CD4-positive, alpha-beta T cell treated with Interleukin-4 for 4 hours (primary cell): ENCODE data around the gene DYNLL1.
"Not testable (repeated sequence)": the region's sequence is repeated elsewhere in the genome, so short reads cannot be mapped to it uniquely, and the experiment has no call there.

ENCODE experiments used
- DNase-seq: peaks from one replicate; pipeline ENCODE4 v3.0.0-alpha.2; 2020

Gene DYNLL1

DNA sequence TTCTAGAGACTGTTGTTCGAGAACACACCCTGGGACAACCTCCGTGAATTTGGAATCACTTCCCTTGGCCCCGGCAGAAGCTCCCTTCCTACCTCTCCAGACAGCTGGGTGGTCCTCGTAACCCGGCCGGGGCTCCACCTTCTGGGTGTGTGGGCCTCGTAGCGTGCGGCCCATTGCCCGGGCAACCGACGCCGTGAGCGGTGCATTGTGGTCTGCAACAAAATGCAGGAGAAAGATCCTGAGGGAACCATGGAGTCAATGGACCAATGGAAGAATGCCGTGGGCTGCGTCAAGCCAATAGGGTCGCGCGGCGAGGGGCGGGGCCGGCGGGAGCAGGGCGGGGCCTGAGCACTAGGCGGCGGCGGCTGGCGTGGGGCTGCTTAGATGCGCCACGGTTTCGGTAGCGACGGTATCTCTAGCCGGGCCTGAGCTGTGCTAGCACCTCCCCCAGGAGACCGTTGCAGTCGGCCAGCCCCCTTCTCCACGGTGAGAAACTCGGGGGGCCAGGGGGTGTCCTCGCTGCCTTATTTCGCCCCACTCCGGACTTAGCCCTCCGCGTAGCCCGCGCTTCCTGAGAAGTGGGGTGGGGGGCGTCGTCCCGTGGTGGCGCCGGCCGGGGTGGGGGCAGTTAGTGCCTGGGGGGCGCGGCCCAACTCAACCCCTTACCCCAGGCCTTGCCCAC is at the start of gene DYNLL1:
TSS of gene DYNLL1 (plus strand) at position 383 of the 682 bp plus-strand sequence. CDS start 309 bp downstream, outside the sequence.
- peak; percentile 96 for DNase-seq

DNA sequence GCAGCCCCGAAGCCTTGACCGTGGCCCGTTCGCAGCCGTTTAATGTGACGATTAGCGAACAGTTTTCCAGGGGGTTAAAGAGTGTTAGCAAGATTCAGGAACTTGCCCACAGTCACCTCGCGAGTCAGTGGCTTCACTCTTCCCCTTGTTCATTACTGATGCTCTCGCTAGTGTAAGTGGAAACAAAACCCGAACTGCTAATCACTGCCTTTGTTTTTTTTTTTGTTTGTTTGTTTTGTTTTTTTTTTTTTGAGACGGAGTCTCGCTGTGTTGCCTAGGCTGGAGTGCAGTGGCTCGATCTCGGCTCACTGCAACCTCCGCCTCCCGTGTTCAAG is 49.1 kb upstream of the DYNLL1 start:
- DNase-seq = not testable (repeated sequence)

DNA sequence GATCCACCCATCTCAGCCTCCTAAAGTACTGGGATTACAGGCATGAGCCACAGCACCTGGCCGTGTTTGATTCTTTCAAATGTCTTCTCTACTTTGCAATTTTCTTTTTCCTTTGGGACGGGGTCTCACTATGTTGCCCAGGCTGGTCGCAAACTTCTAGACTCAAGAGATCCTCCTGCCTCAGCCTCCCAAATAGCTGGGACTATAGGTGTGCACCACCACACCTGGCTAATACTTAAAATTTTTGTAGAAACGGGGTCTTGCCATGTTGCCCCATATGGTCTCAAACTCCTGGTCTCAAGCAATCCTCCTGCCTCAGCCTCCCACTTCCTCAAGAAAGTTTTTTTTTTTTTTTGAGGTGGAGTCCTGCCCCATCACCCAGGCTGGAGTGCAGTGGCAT is 47.9 kb upstream of the DYNLL1 start:
- no peak for DNase-seq

DNA sequence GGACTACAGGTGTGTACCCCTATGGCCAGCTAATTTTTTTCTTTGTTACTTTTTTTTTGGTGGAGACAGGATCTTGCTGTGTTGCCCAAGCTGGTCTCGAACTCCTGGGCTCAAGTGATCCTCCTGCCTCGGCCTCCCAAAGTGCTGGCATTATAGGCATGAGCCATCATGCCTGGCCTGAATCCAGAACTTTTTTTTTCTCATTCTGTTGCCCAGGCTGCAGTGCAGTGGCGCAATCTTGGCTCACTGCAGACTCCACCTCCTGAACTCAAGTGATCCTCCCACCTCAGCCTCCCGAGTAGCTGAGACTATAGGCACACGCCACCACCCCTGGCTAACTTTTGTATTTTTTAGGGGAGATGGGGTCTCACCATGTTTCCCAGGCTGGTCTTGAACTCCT is 43.4 kb upstream of the DYNLL1 start:
- not testable (repeated sequence) for DNase-seq

DNA sequence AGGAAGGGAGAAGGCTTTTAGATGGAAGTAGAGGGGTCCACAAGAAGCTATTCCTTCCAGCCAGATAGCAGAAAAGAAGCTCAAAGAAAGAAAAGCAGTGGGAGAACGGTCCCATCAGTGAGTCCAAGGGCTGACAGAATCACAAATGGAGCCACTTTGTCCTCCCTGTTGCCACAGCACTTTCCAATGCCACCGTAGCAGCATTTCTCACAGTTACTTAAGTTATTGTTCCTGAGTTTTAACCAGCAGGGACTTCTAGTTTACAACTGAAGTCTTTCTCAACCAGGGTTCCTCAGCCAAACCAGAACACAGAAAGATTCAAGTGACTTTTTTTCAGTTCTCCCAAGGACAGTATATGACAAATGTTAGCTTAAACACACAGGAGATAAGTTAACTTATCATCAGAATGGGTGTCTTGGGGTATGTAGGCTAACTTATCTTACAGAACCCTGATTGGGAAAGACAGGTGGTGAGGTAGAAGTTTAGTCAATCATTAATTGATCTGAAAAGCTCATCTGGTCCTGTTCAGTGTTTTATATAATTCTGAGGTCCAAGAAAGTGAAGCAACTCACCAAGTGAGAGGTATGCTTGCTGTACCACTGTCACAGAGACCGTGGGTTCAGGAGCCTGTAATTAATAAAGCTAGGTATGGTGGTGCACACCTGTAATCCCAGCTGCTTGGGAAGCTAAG is 42.7 kb upstream of the DYNLL1 start:
- DNase-seq = no peak

DNA sequence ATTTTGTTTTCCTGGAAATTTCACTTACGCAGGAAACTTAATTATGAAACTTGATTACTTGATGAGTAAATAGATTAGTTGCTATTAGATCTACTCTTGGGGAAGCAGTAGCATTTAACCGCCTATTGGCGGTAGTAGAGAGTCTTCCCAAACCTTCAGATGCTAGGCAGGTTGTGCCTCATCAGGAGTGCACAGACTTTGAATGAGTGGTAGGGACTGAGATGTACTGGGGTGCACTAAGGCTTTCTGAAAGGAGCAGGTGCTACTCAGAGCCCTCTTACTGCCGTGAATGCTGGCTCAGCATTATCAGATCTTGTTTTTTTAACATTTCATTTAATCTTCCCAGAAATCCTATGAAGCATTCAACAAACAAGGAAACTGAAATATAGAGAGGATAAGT is 41.9 kb upstream of the DYNLL1 start:
- peak; percentile 51 for DNase-seq

DNA sequence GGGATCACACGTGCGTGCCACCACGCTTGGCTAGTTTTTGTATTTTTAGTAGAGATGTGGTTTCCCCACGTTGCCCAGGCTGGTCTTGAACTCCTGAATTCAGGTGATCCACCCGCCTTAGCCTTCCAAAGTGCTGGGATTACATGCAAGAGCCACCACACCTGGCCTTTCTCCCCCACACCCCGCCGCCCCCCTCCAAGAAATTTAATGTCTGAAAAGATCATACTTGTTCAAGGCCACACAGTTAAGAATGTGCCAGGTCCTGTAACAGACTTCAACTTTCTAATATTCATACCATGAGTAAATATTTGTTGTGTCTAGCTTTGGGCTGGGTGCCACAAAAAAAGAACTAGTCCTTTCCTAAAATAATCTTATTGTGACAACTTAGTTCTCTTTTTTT is 40.6 kb upstream of the DYNLL1 start:
- DNase-seq = no peak

DNA sequence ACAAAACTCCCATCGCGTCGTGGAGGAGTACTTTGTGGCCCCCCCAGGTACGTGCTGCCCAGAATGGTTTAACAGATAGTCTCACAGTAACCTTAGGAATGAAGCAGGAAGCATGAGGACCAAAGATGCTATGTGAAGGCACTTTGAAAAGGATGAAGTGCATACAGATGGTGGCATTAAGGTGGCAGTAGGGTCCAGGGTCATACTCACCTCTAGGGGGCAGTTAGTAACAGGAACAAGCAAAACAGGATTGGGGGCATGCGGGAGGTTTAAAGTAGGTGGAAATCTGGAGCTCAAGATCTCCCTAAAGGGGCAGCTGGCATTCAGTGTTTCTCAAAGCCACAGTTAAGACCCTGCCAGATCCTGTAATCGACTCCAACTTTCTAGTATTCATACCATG is 38.8 kb upstream of the DYNLL1 start:
- DNase-seq = no peak

DNA sequence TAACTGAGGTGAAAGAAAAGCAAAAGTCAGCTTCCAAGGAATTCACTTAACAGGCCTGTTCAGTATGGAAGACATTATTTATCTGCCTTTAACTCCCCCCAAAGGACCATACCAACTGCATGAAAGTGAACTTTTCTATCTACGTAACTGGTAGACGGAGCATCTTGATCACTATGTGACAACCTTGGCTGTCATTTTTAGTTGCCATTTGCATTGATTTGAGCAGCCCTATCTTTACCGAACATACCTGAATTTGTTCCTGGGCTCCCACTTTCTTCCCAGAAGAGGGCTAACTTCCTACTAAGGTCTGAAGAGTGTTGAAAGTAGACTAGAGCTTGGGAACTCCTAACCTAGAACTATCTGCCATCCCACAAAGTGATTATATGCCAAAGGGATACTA is 35.8 kb upstream of the DYNLL1 start:
- no peak for DNase-seq

DNA sequence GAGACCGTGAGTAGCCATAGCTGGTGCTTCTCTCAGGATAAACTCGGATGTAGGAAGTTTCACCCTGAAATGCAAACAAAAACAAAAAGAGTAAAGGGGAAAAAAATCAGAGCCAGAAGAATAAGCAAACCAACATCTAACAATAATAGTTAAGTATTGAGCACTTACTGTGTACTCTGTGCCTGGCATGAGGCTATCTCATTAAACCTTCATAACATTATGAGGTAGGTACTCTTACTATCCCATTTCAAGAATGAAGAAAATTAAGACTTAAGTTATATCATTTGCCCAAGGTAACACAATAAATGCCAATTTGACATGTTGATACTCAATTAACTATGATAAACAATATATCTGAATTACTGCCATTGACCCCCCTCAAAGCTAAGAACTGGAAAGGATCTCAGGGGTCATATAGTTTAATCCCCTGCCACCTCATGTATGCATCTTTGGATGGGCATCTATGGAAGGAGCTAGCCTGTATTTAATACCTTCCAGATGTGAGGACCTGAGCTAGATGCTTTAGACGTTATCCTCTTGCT is 33.7 kb upstream of the DYNLL1 start:
- DNase-seq = no peak

DNA sequence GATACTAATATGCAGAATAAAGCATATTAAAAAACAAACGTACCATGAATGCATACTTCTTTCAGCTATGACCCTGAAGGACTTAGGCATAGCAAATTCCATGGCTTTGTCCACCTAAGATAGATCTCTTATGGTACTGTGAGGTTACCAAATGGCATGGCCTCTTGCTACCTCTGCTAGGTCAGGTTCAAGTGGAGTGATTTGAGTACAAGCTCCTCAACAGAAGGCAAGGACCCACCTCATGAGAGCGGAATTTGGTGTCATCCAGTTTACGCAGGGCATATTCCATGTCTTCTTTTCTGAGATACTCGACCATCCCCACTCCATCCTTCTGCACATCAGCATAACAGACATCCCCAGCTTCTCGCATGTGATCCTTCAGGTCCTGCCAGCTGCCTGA is 32.2 kb upstream of the DYNLL1 start:
- DNase-seq = no peak

DNA sequence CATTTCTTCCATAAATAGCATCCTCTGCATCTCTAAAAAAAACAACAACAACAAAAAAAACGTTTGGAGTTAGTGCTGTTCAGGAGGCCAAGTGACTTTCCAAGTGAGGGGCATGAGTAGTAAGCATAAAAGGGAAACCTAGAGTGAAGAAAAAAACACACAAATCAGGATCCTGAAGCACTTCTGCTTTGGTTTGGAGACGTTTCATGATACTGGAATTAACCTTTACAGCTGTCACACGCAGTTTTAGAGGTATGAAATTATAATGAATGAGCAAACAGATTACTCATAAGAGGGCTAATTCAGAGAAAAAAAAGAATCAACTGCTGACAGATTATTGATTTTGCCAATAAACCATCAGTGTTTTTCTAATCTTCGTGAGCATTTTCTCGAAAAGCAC is 30.2 kb upstream of the DYNLL1 start:
- no peak for DNase-seq

DNA sequence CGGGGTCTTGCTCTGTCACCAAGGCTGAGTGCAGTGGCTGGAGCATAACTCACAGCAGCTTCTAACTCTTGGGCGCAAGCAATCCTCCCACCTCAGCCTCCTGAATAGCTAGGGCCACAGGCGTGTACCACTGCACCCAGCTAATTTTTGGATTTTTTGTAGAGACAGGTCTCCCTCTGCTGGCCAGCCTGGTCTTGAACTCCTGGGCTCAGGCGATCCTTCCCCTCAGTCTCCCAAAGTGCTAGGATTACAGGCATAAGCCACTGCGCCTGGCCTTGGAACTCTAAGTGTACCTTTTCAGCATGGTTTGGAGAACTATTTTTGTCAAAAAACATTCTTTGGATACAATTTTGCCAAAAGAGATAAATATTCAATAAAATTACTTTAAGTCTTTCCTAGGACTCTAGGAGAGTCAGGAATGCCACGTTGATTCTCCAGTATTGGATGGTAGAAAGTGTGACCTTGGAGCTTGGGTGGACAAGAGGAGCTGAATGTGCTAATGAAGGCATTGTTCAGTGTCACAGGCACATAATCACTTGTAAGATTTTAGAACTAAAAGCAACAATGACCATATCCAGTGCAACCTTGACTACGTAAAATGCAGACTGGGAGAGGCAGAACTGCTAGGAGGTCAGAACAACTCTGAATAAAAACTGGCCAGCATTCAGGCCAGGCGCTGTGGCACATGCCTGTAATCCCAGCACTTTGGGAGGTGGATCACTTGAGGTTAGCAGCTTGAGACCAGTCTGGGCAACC is 29.2 kb upstream of the DYNLL1 start:
- DNase-seq = peak; percentile 47

DNA sequence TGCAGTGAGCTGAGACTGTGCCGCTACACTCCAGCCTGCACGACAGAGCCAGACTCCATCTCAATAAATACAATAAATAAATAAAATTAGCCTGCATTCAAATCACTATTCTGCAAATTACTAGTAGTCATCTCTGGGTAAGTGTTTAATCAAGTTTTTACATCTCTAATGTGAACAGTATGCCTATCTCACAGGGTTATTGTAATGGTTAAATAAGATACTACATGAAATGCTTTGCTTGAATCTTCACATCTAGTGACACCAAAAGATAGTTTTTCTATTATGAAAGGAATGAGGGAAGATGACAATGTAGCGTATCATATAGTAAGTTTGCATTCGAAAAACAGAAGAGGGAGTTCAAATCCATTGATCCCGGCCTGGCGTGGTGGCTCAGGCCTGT is 28.5 kb upstream of the DYNLL1 start:
- DNase-seq = no peak

DNA sequence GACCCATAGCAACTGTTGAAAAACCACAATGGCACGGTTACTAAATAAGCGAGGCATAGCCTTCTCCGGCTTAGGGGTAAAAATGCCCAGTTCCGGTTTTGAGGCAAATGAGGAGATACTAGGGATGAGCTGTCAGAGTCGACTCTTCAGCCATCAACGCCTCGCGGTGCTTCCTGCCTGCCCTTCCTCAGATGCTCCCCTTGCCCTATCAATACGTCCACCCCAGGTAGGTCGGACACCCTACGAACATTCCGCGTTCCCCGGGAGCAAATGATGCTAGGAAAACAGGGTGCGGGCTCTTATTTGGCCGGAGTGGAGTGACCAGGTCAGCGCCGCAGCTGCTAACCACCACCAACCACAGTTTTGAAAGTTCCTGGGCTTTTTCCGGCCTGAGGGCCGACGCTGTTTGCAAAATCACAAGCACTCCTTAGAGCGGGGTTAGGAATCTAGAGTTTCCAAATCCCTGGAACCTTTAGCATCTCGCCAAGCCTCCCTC is 27.5 kb upstream of the DYNLL1 start:
- DNase-seq = peak; percentile 15

DNA sequence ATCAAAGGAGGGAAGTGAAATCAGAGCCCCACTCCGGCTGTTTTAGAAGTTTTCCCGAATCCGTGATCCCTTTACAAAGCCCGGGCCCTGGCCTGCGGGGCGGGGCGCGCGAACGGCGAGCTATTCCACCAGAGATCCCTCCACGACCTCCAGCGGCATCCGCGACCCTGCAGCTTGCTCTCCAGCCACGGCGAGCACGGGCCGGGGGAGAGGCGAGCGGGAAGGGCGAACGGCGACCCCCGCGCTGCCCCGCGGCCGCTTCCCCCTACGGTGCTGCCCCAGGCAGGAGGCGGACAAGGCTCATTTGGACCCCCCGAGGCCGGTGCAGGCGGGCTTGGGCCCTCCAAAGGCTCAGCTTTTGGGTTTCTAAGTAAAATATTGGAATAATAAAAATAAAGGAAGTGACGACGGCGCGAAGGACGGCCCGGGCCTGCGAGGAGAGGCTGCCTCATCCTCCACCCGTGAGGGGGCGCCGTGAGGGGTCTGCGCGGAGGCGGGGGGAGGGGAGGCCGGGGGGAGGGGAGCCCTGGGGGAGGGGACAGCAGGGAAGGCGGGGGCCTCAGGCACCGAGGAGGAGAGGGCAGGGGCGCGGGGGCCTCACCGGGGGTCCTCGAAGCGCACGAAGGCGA is 27.0 kb upstream of the DYNLL1 start:
- peak; percentile 48 for DNase-seq

DNA sequence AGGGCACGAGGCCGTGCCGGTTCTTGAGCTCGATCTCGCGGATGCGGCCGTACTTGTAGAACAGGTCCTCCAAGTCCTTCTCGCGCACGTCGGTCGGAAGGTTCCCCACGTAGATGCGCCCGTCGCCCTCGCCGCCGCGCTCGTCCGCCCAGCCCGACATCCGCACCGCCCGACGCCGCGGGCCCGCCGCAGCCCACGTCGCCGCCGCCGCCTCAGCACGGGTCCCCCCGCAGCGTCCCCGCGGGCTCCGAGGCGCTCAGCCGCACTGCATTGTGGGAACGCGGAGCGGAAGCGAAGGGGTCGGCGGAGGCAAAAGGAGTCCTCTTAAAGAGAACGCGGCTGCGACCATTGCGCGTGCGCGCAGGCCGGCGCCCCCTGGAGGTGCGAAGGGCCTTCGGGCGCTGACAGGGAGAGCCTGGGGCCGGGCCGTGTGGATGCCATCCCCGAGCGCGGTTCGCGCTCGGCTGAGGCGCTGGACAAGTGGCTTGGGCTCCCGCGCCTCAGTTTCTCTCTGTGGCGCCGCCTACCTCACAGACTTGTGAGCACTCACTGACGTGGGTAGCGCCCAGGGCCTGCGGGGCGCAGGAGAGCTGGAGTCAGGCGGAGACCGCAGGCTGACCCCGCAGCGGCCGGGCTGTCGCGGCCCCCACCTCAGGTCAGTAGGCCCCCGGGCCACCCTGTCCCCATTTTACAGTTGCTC is 26.3 kb upstream of the DYNLL1 start, which contains the start of gene SRSF9:
TSS of gene SRSF9 (minus strand) at position 299 of the 700 bp plus-strand sequence. CDS start at position 160, 139 bp downstream.
- peak; percentile 97 for DNase-seq

DNA sequence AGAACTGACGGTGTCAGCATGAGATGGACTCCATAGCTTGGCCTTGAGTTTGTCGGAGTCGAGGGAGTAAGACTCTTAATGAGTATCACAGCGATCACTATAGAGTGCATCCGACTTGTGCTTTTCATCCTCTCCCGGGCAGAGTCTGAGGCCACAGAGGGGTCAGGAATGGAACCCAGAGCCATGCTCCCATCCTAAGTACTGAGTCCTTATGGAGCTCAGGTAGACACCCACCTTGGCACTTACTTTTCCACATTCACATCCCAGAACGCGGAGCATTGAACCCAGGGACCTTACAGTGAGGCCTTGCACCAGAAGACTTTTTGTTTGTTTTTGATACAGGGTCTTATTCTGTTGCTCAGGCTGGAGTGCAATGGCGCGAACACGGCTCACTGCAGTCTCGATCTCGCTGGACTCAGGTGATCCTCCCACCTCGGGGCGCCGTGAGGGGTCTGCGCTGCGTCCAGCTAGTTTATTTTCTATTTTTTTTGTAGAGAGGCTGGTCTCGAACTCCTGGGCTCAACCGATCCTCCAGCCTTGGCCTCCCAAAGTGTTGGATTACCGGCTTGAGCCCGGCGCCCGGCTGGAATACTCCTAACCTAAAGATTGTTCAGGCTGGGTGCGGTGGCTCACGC is 25.6 kb upstream of the DYNLL1 start:
- no peak for DNase-seq

DNA sequence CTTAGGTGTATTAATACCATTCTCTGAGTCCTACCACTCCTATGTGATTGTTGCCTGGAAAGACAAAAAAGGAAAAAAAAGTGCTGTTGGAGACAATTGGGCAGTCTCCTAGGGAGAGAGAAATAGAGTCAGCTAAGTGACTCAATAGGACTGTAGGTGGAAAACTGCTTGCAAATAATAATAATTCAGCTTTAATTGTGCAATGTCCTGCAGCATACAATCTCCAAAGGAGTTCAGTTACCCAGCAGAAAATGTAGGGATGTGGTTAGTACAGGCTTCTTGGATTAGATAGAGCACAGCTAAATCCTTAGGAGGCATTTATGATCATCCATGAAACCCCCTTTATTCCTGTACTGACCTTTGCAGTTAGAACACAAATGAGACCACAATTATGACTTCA is 23.4 kb upstream of the DYNLL1 start:
- no peak for DNase-seq

DNA sequence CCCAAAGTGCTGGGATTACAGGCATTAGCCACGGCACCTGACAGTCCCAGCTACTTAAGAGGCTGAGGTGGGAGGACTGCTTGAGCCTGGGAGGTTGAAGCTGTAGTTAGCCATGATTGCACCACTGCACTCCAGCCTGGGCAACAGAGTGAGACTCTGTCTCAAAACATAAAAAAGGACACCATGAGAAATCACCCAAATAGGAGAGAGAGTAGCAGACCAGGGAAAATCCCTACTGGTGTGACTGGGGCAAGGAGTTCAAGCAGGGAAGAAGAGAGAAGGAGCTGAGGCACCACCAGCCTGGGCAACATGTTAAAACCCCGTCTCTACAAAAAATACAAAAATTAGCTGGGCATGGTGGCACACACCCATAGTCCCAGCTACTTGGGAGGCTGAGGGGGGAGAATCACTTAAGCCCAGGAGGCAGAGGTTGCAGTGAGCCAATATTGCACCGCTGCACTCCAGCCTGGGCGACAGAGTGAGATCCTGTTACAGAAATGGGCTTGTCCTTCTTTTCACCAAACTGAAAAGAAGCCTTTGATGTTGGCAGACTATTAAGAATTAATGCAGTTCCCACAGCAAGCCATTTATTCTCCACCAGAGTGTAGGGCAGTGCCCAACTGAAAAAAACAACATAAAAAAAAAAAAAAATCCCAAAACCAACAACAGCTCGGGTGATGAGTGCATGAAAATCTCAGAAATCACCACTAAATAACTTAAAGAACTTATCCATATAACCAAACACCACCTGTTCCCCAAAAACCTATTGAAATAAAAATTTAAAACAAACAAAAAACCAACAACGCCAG is 21.9 kb upstream of the DYNLL1 start:
- no peak for DNase-seq

DNA sequence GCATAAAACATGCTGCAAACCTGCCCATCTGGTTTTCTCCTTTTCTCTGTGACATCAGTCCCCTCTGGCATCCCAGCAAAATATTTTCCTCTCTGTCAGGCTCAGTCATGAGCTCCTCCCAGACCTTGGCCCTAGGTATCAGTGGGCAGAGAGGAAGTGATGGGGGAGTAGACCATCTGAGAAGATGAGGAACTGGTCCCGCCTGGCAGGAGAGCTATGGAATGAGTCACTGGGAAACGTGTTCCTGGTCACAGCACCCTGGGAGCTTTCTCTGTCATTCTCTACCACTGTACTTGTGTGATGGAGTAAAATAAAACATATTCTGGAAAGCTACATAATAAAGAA is 21.3 kb upstream of the DYNLL1 start:
- no peak for DNase-seq
